Measurements from ENCODE around the gene BICC1.

The BICC1 gene

DNA sequence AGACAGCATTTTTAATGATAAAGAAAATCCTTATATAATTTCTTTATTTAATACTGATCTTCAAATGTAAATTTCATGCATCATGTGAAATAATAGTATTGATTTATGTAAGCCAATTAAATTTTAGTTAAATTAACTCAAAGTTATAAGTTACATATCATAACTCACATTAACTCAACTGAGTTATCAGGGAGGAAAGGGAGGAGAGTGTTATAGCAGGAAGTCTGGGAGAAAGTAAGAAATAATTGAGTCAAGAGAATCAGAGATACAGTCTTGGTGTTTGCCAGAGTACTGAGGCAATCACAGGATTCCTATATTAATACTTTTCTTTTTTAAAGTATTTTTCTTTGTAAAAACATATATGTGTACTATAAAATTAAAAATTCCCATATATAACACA lies 4.0 kb downstream of the BICC1 start:
- no peak for DNase-seq

DNA sequence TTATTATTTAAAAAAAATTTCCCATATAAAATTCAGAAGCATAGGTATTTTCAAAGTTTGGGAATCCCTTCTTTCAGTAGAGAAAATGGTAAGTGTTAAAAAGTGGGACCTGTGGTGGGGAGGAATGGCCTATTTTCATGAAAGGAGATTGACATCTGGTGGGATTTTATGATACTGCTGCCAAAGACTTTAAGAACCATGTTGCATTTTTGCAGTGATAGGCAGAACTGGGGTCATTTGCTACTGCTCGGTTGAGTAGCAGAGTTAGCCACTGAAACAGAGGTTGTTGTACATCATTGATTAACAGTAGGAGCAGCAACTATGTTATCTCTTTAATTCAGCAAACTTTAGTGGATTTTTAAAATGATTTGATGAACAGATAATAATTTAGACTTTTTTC lies 4.4 kb downstream of the BICC1 start:
- no peak for DNase-seq

DNA sequence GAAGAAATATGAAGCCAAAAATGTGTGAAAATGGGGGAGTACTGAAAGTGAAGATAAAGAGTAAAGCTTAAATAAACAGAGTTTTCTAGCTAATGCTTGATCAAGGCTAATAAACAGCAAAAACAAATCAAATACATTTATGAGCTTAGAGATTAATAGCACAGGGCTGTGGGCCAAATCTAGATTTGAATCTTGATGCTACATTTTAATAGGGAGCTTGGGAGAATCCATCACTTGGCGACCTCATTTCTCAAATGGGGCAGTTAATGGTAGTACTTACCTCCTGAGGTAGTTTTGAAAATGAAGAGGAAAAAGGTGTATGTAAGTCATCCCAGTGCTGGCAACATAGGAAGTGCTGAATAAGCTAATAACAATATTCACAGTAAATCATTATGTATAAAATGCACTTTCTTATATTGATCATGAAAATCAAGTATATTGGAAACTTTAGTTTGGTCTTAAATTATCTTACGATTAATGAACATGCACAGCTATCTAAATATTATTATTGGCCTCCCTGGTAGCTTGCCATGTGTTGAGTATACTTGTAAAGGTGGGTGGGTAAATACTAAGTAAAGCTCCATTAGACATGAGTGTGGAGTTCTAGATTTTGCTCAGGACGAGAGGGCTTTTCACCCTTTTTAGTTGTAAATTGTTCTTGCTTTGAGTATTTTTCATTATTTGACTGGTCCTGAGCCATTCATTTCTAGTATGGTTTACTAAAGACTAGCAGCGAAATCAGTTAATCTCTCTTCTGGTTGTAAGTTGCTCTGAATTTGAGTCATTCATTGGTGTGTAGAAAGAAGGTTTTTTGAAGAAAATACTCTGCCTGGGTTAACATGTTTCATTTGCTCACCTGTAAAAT lies 5.1 kb downstream of the BICC1 start:
- DNase-seq = no peak

DNA sequence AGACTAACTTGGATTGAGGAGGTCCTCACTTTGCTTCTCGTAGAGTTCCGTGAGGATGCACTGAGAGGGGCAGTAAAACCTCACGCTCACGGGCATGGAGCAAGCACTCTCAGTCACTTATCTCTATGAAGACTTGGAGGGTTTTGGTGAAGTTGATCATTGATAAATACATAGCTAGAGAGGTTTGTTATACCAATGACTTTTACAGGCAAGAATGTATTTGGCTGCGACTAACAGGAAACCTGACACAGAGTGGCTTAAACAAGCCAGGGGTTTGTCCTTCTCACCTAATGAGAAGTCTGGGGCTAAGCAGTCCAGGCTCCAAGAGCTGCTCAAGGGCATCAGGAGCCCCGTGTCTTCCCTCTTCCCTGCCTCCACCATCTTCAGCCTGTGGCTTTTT lies 6.1 kb downstream of the BICC1 start:
- DNase-seq = no peak

DNA sequence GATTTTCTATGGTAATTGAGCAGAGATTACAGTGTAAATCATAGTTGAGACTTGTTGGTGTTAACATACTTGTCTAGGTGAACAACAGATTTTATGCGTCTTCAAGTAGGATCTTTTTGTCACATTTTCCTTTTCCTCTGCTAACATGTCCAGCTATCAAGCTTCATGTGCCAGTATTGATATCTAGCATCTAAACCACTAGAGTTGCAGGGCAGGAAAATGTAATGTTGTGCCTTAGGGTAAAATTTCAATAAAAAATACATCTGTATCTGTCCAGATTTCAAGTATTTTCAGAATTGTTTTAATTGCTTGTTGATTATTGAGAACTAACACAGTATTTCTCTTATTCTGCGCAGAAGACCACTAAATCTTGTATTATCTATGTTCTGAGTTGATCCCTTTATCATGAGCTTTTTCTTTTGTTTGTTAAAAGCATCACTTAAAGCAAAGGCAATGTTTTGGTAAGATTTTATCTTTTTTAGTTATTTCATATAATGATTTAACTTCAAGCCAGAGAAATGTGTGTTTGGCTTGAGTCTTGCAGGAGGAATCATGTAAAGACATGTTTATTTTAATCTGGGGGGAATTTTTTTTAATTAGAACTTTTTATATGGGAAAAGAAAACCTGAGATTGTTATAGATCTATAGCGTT lies 16.5 kb downstream of the BICC1 start:
- no peak for DNase-seq

DNA sequence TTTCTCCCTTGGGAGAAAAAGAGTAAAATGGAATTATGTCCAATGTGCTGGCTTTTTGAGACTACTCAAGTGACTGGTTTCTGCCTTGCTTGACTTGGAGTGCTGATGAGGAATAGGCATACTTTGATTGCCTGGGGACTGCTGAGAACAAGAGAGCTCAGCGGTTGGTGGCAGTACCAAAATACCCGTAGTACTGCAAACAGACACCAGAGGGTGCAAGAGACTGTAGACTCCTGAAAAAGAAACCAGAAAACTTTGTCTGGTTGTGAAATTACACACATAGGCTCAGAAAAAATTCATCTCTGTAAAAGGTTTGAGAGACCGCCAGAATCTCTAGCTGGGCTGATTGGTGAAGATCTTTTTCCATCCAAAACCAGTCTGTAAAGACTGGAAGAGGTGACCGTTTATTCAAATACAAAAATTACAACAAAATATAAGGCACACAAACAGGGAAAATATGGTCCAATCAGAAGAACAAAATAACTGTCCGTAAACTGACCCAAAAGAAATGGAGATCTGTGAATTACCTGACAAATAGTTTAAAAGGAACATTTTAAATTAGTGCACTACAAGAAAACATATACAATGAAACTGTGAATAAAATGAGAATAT lies 18.5 kb downstream of the BICC1 start:
- no peak for DNase-seq

DNA sequence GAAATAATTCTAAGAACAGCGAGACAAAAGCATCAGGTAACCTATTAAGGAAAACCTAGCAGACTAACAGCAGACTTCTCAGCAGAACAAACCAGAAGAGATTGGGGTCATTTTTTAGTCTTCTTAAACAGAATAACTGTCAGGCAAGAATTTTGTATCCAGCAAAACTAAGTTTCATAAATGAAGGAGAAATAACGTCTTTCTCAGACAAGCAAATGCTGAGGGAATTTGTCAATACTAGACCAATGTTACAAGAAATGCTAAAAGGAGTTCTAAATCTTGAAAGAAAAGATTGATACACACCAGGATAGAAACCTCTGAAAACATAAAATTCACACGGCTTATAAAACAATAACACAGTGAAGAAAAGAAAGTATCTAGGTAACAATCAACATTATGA lies 22.6 kb downstream of the BICC1 start:
- no peak for DNase-seq

DNA sequence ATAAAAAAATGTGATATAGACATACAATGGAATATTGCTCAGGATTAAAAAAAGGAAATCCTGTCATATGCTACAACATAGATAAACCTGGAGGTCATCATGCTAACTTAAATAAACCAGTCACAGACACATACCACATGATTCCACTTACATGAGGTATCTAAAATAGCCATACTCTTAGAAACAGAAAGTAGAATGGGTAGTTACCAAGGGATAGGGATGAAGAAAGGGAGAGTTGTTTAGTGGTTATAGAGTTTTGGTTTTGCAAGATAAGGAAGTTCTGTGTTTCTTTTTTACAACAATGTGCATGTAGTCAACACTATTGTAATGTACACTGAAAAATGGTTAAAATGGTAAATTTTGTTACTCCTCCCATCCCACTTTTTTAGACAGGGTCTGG lies 30.5 kb downstream of the BICC1 start:
- DNase-seq = no peak

DNA sequence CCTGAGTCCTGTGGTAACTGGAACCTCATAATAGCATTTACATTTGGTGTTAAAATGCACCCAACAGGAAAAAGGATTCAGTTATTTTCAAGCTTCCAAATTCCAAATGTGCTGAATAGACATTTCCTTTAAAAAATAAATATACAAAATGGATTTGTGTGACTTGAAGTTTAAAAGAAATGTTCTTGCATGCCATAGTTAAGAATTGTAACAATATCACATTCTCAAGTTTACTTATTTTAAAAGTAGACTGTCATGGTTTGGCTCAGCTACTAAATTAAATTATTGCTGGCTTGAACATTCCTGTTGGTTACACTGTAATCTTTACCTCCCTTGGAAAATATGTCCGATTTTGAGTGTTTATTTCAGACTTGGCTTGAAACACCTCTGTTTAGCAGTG lies 31.5 kb downstream of the BICC1 start:
- DNase-seq = no peak

DNA sequence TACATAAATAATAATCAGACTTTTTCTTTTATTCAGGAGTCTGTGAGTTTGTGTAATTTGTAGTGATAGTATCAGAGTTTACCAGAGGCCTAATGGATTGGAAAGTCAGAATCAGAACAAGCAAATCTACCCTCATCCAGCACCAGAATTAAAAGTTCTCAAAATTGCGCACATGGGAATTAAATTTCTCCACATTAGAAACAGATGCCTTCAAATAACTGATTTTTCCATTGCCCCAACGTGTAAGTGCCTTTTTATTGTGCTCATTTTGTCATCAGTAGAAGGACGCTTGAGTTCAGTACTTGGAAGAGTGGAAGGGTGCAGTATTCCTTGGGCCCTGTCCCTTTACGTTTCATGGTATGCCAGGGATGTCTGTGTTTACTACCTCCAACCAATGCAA lies 32.8 kb downstream of the BICC1 start:
- DNase-seq = no peak

DNA sequence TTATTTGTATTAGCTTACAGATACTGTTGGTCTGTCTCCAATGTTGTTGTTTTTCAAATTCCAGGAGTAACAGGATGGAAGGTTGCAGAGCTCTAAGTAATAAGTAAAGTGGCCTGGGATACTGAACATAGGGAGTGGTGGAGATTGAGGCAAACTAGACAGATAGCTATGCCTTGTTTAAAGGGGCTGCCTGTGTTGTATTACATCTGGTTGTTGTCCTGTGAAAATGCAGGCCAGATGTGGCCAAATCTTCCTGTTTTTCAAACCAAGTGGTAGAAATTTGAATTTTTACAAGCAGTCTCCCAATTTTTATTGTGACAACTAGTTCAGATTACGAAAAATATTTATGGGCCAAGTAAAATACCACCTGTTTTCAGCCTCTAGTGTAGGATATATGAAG lies 33.5 kb downstream of the BICC1 start:
- DNase-seq = no peak

DNA sequence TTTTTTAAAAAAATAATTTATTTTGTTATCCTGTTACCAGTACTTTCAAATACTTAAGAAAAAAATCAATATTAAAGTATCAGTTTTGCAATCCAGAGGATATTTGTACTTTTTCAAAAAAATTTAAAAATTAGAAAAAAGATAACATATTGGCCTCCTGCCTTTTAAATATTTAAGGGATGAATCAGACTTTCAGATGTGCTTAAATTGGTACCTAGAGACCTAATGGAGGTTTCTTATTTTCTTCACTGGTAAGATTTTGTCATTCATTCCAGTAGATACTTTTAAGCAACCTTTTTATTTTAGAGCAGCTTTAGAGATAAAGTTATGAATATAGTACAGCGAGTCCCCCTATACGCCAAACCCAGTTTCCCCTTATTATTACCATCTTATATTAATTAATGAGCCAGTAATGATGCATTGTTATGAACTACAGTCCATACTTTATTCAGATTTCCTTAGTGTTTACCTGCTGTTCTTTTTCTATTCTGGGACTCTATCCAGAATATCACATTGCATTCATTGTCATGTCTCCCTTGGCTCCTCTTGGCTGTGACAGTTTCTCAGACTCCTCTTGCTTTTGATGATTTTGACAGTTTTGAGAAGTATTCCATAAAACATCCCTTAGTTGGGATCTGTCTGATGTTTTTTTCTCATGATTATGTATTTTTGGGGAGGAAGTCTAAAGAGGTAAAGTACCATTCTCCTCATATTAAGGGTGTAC lies 34.2 kb downstream of the BICC1 start:
- no peak for DNase-seq

DNA sequence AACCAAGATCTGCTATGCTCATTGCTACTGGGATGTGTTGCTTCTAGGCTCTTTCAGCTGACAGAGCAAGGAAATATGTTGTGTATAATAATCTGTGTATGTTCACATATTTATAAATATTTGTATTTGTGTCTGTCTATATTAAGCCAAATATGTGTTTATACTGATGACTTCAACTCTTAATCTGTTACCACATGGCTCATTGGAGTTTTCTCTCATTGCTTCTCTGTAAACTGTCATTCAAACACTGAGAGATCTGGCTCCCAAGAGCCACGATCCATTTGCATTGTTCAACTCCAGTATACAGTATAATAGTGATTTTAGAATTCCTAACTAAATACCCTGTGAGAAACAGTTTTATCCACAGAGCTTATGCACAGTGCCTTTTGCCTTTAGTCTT lies 35.3 kb downstream of the BICC1 start:
- DNase-seq = no peak

DNA sequence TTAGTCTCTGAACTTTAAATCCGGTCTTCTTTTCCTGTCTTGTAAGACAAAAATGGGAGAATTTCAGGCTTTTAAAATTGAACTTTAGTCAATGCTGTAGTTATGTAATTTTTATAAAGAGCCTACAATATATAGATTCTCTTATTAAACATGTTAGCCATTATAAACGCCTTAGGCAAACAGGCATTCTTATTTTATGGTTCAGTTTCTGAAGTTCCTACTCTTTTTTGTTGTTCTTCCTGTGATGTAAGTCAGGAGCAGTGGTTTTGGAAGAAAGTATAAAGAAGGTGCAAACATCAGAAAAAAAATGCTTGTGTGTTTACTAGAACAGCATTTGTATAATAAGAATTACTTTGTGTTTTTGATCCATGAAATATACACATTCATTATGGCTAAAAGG lies 41.6 kb downstream of the BICC1 start:
- DNase-seq = no peak

DNA sequence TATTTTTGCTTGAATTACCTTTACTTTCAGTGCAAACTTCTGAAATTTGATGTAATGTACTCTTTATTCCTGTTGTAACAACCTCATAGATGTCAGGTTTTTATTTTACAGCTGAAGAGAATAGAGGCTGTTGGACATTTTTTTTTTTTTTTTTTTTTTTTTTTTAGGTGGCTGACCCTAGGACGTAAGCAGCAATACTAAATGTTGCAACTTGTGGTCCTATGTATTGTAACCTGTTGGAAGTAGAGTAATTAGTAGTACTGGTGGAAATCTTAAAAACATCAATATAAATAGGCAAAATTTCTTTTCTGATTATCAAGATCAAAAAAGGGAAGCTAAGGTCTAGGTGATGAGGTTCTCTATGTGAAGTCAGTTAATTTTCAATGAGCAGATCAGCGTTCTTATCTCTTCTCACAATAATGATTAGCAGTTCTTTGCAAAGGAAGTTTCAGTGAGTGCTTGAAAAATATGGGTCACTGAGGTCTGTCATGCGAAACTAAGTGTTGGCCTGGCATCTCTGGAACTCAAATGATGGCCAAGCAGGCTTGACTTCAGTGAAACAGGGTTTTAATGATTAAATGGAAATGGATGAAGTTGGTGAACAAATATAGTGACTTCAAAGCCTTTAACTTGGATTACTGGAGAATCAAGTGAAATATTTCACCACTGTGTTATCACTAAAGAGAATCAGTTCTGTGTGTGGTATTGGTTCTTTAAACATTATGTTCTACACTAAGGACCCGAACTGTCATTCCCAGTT lies 42.7 kb downstream of the BICC1 start:
- DNase-seq = no peak

DNA sequence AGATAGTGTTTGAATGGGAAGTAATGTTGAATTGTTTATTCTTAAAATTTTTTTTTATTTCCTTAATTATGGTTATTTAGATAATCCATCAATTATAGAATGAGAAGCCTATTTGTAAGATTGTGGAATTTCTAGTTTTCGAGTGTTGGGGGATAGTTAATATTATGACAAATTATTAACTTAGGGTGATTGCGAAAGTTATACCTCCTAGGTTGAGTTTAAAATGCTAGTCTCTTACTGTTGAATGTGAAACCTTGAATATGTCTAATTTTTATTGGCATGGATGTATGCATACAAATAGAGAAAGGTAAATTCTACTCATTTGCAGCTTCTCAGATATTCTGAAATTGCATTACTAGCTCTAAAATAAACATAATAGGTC lies 43.2 kb downstream of the BICC1 start:
- DNase-seq = no peak

DNA sequence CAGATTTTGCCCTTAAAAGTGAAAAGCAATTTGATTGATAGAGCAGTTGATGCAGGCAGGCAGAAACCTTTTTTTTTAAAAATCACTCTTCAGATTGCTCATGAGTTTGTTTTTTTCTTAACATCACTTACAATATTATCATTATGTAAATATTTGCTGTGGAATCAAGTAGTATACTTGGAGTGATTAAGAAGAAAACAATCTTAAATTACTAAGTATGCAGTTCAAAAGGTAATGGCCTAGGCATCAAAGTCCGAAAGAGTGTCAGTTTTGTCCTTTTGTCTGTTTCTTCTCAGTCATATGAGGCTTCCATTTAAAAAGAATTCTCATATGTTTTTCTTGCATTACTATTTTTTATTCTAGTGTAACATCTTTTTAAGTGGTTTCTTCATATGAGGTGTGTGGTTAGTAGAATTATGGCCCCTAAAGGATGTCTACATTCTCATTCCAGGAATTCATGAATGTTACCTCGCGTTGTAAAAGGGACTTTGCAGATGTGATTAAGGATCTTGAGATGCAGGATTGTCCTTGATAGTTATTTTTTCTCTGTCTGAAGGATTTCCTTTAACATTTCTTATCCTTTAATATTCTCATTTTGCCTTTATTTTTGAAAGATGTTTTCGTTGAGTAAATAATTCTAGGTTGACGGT lies 44.0 kb downstream of the BICC1 start:
- no peak for DNase-seq

DNA sequence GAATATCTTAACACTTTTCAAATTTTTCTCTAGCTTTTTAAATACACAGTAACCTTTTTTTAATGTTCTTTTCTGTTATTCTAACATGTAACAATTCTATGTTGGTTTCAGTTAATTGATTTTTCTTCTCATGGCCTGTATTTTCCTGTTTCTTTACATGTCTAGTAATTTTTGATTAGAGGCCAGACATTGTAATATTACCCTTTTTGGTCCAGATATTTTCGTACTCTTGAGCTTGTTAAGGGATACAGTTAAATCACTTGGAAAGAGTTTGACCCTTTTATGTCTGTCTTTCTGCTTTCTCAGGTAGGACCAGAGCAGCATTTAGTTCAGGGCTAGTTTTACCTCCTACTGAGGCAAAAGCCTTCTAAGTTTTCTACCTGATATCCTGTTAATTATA lies 45.0 kb downstream of the BICC1 start:
- no peak for DNase-seq

DNA sequence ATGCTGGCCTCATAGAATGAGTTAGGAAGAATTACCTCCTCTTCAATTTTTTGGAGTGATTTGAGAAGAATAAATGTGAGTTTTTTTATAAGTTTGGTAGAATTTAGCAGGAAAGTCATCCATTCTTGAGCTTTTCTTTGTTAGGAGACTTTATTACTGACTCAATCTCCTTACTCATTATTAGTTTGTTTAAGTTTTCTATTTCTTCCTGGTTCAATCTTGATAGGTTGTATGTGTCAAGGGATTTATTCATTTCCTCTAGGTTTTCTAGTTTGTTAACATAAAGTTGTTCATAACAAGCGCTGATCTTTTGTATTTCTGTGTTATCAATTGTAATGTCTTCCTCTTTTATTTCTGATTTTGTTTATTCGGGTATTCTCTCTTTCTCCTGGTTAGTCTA lies 47.4 kb downstream of the BICC1 start:
- DNase-seq = no peak

DNA sequence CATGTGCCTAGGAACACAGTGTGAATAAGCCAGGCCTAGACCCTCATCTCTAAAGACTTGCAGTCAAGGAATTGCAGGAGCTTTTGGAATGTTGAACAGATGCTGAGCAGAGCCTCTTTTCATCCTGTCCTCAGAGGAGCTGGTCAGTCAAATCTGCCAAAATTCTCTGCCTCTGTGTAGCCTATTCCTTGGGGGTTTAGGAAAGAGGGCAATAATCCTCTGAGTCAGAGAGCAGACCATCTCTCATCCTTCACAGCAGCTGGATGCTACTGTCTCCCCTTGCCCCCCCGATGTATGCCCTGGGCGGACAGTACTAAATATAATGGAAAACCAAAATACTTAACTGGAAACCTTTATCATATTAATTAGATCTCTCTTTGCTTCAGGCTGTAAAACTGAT lies 52.6 kb downstream of the BICC1 start:
- no peak for DNase-seq

DNA sequence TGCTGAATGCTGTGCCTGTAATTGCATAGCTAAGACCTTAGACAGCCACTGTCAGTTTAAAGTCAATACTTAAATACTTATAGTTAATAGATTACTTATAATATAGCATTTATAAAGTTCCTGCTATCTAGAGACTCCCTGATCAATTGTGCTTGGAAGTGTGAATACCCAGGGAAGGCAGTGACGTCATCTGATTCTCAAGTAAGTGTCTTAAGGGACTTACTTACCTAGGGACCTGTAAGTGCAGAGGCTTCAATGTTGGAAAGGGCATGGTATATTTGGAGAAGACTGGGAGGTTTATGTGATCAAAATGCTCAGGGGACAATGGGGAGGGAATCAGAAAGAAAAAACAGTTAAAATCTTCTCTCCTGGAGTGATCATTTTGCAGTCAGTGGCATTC lies 55.0 kb downstream of the BICC1 start:
- DNase-seq = no peak

DNA sequence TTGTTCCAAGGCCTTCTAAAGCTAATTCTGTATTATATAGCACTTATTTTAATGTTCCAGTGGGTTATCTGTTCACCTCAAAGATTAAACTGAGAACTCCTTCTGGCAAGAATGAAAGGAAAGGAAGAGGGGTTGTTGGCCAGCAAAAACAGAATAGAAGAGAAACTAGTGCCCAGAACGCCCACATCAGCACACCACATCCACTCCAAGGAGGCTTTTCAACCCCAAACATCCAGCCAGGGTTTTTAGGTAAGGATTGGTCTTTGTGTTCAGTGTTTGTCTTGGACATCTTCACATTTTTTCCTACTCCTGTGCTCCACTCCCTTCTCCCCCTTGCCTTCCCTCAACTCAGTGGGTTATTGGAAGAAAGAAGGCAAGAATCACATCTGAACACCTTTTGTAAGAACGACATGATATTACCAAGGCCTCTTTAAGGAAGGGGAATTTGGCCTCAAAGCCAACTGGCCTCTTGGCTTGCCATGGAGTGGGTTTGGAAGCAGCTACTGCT lies 55.8 kb downstream of the BICC1 start:
- DNase-seq = no peak
